ENCODE results near the gene ABHD1. TPM values are rescaled to one million over a fixed set of nuclear protein-coding genes. Genes with fewer than 3 reads are reported as not detected.
A peak's percentile ranks its signal among the peaks of the same experiment; 100 is the strongest.

Gene ABHD1
- total RNA-seq, 1 experiment from 2014 or later: 1.7 TPM

DNA sequence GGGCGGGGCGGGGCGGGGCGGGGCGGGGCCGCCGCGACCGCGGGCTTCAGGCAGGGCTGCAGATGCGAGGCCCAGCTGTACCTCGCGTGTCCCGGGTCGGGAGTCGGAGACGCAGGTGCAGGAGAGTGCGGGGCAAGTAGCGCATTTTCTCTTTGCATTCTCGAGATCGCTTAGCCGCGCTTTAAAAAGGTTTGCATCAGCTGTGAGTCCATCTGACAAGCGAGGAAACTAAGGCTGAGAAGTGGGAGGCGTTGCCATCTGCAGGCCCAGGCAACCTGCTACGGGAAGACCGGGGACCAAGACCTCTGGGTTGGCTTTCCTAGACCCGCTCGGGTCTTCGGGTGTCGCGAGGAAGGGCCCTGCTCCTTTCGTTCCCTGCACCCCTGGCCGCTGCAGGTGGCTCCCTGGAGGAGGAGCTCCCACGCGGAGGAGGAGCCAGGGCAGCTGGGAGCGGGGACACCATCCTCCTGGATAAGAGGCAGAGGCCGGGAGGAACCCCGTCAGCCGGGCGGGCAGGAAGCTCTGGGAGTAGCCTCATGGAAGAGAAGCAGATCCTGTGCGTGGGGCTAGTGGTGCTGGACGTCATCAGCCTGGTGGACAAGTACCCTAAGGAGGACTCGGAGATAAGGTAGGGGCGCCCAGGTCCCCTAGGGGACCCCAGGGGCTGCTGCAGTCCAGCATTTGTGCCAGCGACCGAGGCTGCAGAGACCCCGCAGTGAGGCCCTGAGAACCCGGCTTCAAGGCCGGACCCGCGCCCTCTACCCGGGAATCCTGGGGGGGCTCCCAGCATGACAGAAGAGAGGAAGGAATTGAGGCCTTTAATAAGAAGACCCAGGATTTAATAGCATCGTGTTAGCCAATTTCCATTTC, 36.7 kb upstream of the ABHD1 start, which contains the start of gene KHK:
TSS of gene KHK (plus strand) at position 49 of the 870 bp plus-strand sequence. CDS start at position 537, 488 bp downstream.
- no peak for DNase-seq (ENCODE audit: low read depth)

GRCh38 chr2:27087823-27088410, 35.7 kb upstream of the ABHD1 start:
- no peak for DNase-seq (ENCODE audit: low read depth)

DNA sequence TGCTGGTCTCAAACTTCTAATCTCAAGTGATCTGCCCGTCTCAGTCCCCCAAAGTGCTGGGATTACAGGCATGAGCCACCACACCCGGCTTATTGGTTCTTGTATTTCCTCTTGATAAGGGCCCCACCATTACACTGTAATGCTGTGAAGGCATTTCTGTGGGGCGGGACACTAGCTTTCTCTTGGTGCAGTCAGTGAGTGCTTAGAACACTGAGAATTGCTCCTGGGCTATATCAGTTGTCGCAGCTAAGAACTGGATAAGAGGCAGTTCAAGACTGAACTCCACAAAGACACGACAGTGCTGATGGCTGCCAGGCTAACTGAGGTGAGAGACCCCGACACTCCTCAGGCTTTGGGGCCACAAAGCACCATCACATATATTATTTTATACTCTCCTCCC, 35.0 kb upstream of the ABHD1 start:
- no peak for DNase-seq (ENCODE audit: low read depth)

DNA sequence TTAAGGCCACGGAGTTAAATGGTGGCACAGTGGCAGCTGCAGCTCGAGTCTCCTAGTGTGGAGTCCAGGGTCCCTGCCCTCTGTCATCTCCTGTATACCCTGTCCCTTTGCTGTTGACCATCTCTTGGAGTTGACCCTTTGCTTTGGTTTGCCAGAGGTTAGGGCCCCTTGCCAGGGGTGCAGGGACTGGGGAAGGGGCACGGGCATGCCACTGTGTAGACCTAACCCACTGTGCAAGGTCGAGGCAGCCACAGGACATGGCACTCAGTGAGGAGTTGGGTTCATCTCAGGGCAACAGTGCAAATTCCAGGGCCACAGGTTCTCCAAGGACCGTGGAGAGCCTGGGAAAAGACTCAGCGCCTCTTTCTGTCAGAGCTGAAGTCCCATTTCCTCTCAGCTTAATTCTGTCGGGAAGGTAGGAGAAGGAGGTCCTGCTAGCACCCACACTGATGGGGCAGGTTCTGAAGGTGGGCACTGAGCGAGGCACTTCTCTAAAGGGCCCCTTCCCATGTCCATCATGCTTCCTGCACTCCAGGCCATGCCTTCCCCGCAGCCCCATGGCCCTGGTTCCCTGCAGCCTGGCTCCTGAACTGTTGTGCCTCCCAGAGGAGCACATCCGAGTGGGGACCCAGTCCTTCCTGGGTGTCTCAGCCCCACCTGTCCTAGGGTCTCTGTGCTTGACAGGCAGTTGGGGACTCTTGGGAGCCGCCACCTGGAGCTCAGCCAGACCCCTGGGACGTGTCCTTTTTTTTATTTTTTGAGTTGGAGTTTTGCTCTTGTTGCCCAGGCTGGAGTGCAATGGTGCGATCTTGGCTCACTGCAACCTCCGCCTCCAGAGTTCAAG, 34.3 kb upstream of the ABHD1 start:
- no peak for DNase-seq (ENCODE audit: low read depth)

- DNase-seq (ENCODE audit: low read depth): no peak
Observed at GRCh38 chr2:27091746-27092695, 31.6 kb upstream of the ABHD1 start.

GRCh38 chr2:27092696-27093429, 30.8 kb upstream of the ABHD1 start:
- DNase-seq (ENCODE audit: low read depth): no peak

DNA sequence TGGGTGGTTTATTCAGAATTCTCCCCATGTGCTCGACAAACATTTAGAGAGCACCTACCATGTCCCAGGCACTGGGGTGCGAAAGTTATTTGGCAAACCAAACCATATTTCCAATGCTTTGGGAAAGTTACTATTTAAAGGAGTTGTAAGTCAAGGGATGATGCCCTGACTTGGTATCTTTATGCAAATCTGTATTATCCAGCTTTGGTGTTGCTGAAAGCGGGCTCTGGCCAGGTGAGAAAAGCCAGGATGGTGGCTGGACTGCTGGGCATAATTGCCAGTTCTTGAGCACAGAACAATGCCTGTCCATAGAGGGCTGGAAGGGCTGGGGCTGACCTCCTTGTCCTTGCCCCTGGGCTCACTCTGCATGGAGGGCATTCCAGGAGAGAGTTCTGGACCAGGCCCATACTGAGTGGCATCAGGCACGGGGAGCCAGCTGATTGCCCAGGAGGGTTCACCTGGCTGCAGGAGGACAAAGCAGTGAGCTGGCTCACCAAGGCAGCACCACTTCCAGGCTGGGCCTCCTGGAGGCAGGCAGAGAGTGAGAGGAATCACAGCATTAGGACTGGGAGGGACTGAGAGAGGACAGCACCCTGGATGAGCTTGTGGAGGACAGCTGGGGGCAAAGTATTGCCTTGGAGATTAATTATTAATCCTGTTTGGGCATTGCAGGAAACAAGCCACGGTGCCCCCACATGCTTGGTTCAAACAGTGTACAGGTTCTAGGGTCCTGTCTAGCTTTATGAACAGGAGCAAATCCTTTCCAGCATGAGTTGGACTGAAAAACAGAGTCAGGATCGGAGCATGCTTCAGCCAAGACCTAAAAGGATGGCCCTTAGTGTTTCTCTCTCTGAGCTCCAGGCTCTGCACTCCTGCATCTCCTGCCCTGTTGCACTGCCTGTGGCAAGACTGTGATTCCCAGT, 29.9 kb upstream of the ABHD1 start:
- no peak for DNase-seq (ENCODE audit: low read depth)

- no peak for DNase-seq (ENCODE audit: low read depth)
Observed at GRCh38 chr2:27094353-27094984, 29.1 kb upstream of the ABHD1 start.

DNA sequence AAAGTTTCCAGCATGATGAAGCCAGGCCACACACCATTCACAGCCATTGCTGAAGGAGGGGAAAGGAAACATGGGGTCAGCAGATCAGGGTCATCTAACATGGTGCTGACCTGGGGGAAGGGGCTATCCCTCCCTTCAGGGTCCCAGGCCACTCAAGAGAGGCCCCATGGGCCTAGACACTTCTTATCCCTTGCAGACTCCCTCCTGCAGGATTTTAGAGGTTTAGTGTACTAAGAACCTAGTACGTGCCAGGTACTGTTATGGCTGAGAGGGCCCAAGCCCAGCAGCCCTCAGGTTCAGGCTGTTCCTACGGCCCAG, 28.2 kb upstream of the ABHD1 start:
- no peak for DNase-seq (ENCODE audit: low read depth)

DNA sequence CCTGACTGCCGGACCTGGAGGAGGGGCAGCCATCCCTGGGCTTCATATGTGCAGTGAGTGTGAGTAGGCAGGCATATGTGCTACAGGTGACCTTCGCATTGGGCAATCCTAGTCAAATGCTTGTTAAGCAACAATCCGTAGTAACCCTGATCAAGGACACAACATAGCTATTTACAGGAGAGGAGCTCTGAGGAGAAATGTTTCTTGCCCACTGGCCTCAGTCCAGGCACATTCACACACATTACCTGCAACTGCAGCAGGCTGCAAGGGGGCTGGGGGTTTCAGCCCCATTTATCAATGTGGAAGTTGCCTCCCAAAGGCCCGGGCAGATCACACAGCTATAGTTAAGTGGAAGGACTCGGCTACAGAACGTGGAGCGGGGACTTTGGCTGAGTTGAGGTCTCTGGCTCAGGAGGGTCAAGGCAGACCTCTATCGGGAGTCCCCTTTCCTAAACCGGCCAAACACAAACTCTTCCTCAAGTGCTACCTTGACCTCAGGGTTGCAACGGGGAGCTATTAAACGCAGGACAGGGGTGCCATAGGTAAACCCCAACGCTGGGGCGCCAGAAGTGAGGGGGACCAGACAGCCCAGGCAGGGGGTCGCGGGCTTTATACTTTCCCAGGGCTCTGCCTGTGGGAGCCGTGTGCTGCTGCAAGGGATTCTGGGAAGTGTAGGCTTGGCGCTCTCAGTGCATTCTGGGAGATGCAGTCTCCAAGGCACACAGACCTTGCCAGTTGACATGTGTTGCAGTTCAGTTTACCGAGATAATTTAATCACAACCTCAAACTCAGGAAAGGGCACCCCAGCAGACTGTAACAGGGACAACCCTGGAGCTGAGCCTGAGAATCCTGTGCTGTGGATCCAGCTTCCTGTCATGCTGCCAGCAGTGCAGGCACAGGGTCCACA, 27.6 kb upstream of the ABHD1 start:
- peak; percentile 58 for DNase-seq (ENCODE audit: low read depth)

- DNase-seq (ENCODE audit: low read depth): no peak
Observed at GRCh38 chr2:27096748-27097297, 26.8 kb upstream of the ABHD1 start.

DNA sequence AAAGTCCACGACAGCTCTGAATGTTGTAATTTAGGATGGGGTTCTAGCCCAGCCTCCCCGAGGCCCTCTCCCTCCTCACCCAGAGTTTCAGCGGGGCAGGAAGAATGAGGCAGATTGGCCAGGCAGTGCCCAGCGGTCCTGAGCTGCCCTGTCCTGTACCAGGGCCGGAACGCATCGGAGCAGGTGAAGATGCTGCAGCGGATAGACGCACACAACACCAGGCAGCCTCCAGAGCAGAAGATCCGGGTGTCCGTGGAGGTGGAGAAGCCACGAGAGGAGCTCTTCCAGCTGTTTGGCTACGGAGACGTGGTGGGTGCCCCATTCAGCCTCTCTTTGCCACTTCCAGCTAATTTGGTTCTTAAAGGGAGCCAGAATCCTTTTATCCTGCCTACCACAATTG, 26.3 kb upstream of the ABHD1 start:
- no peak for DNase-seq (ENCODE audit: low read depth)

DNA sequence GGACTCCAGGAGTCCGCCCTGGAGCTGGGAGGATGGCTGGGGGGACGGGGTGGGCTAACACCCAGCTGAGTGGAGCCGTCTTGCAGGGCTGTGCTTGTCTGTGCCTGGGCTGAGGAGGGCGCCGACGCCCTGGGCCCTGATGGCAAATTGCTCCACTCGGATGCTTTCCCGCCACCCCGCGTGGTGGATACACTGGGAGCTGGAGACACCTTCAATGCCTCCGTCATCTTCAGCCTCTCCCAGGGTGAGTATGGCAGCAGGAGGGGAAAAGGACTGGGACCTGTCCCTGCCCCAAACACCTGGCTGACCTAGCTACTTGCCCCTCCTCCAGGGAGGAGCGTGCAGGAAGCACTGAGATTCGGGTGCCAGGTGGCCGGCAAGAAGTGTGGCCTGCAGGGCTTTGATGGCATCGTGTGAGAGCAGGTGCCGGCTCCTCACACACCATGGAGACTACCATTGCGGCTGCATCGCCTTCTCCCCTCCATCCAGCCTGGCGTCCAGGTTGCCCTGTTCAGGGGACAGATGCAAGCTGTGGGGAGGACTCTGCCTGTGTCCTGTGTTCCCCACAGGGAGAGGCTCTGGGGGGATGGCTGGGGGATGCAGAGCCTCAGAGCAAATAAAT, 24.2 kb upstream of the ABHD1 start:
- DNase-seq (ENCODE audit: low read depth): no peak

- no peak for DNase-seq (ENCODE audit: low read depth)
Observed at GRCh38 chr2:27100036-27100435, 23.6 kb upstream of the ABHD1 start.

DNA sequence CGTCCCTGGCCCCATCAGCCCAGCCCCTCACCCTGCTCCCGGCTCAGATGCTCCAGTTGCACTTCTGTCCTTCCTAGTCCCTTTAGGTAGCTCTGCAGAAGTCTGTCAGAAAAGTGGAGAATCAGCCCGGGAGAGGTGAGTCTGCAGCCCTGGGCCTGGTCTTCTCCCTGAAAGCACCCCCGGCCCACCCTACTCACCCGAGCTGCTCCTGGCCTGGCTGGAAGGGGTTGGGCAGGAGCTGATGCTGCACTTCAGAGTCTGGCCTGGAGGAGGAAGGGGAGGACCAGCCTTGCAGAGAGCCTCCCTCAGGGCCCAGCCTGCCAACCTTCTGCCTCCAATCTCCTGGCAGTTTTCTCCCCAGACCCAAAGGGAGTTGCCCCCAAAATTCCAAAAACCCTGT, 21.3 kb upstream of the ABHD1 start:
- no peak for DNase-seq (ENCODE audit: low read depth)

- DNase-seq (ENCODE audit: low read depth): no peak
Observed at GRCh38 chr2:27105981-27106380, 17.6 kb upstream of the ABHD1 start.

DNA sequence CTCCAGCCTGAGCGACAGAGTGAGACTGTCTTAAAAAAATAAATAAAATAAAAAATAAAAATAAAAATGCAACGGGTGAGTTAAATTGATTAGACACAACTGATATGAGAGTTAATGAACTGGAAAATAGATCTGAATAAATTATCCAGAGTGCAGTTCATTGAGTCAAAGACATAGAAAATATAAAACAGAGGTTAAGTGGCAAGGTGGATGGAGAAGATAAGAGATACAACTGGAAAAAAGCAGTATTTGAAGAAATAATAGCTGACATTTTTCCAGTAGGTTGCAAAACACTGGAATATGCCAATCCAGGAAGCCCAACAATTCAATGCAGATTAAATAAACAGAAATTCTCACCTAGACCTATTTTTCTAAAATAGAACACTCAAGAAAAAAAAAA, 15.4 kb upstream of the ABHD1 start:
- DNase-seq (ENCODE audit: low read depth): no peak
